ENCODE measurements around the gene KRTAP9-9.
"Not testable (repeated sequence)": the region's sequence is repeated elsewhere in the genome, so short reads cannot be mapped to it uniquely, and the experiment has no call there.

Gene KRTAP9-9

GRCh38 chr17:41255381-41256290, at the start of gene KRTAP9-9:
Gene KRTAP9-9 (plus strand): TSS chr17:41255384.
- DNase-seq = not testable (repeated sequence)

- peak; percentile 31 for DNase-seq
These were observed 43.2 kb upstream of the KRTAP9-9 start for GRCh38 chr17:41211845-41212466.

DNA sequence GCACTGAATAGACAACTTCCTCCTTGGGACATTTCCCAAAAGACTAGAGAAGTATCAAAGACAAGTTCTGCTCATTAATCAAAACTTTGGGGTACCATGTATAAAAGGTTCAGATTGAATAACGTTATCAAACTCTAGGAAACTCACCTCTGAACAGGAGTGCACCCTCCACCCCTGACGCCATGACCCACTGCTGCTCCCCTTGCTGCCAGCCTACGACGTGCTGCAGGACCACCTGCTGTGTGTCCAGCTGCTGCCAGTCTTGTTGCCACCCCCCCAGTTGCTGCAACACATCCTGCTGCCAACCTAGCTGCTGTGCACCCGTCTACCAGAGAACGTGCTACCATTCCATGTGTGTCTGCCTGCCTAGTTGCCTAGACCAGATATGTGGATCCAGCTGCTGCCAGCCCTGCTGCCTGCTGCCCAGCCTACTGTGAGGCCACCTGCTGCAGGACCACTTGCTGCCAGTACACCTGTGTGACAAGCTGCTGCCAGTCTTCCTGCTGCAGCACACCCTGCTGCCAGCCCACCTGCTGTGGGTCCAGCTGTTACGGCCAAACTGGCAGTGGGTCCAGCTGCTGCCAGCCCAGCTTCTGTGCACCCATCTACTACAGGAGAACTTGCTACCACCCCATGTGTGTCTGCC, 42.5 kb upstream of the KRTAP9-9 start:
- peak; percentile 49 for DNase-seq

DNA sequence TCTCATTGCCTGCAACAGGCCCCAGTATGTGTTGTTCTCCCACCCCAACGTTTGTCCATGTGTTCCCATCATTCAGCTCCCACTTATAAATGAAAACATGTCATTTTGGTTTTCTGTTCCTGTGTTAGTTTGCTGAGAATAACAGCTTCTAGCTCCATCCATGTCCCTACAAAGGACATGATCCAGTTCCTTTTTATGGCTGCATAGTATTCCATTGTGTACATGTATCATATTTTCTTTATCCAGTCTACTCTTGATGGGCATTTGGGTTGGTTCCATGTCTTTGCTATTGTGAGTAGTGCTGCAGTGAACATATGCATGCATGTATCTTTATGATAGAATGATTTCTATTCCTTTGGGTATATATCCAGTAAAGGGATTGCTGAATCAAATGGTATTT, 39.5 kb upstream of the KRTAP9-9 start:
- no peak for DNase-seq

DNA sequence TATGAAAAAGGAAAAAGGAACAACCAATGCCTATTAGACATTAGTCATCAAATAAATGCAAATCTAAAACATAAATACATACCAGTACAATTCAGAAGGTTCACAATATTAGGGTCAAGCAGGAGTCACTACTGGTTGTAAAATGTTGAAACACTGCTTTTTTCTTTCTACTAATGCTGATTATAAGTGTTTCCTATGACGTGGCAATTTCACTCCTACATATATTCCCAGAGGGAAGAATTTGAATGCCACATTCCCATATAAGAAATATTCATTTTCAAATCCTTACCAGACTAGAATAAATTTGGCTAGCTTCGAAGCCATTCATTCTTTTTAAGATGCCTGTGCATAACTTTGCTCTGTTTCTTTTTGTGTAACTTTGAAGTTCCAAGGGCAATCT, 31.4 kb upstream of the KRTAP9-9 start:
- DNase-seq = no peak

GRCh38 chr17:41226051-41226450, 29.1 kb upstream of the KRTAP9-9 start:
- no peak for DNase-seq

DNA sequence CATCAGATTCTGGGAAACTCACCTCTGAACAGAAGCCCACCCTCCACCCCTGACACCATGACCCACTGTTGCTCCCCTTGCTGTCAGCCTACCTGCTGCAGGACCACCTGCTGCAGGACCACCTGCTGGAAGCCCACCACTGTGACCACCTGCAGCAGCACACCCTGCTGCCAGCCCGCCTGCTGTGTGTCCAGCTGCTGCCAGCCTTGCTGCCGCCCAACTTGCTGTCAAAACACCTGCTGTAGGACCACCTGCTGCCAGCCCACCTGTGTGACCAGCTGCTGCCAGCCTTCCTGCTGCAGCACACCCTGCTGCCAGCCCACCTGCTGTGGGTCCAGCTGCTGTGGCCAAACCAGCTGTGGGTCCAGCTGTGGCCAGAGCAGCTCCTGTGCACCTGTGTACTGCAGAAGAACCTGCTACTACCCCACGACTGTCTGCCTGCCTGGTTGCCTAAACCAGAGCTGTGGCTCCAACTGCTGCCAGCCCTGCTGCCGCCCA, 28.5 kb upstream of the KRTAP9-9 start, which contains the start of gene KRTAP9-2:
Gene KRTAP9-2, plus strand, starts transcription at position 51 of the 498 bp plus-strand sequence. Its CDS starts 7 bp downstream, at position 58.
- not testable (repeated sequence) for DNase-seq

DNA sequence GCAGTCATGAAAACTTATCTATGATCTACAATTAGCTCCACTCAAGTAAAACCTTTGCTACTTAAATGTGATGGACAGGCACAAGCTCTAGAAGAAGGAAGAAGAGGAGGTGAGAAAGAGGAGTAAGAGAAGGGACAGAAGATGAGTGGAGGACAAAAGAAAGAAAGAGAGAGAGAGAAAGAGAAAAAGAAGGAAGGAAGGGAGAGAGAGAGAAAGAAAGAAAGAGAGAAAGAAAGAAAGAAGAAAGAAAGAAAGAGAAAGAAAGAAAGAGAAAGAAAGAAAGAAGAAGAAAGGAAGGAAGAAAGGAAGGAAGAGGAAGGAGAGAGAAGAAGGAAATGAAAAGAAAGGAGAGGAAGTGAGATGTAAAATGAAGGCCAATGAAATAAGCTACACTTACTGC, 25.1 kb upstream of the KRTAP9-9 start:
- DNase-seq = no peak

DNA sequence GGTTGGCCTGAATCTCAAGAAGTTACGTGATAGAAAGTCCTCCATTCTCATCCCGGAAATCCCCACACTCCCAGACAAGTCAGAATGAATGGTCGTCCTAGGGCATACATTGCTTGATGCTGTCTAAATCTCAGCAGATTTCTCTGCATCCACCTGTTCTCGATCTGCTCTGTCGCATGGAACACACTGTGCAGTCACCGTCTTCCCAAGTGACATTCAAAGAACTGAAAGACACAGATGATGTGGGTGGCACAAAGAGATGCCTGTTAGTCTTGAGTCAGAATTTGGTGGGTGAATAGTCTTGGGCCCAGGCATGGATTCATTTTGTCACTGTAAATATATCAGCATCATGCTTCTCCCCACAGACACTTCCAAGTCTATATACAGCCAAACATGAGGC, 23.5 kb upstream of the KRTAP9-9 start:
- DNase-seq = no peak

- not testable (repeated sequence) for DNase-seq
These were observed 22.6 kb upstream of the KRTAP9-9 start, which contains the start of gene KRTAP9-3 for GRCh38 chr17:41232399-41233105. Gene KRTAP9-3 (plus strand): TSS chr17:41232449. CDS start chr17:41232502, 53 bp downstream.

- DNase-seq = not testable (repeated sequence)
These were observed 18.1 kb upstream of the KRTAP9-9 start for GRCh38 chr17:41237116-41237515.

- not testable (repeated sequence) for DNase-seq
These were observed 17.2 kb upstream of the KRTAP9-9 start, which contains the start of gene KRTAP9-8 for GRCh38 chr17:41237949-41238437. Gene KRTAP9-8 (plus strand): TSS chr17:41237999. CDS start chr17:41238052, 53 bp downstream.

GRCh38 chr17:41246995-41247787, 8.0 kb upstream of the KRTAP9-9 start:
- not testable (repeated sequence) for DNase-seq

DNA sequence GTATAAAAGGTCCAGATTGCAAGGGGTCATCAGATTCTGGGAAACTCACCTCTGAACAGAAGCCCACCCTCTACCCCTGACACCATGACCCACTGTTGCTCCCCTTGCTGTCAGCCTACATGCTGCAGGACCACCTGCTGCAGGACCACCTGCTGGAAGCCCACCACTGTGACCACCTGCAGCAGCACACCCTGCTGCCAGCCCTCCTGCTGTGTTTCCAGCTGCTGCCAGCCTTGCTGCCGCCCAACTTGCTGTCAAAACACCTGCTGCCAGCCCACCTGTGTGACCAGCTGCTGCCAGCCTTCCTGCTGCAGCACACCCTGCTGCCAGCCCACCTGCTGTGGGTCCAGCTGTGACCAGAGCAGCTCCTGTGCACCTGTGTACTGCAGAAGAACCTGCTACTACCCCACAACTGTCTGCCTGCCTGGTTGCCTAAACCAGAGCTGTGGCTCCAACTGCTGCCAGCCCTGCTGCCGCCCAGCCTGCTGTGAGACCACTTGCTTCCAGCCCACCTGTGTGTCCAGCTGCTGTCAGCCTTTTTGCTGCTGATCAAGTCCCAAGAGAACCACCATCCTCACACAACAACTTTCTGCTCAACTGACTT, 5.4 kb upstream of the KRTAP9-9 start, which contains the start of gene KRTAP9-4:
Gene KRTAP9-4, plus strand, starts transcription at position 51 of the 604 bp plus-strand sequence. Its CDS starts 34 bp downstream, at position 85.
- not testable (repeated sequence) for DNase-seq

DNA sequence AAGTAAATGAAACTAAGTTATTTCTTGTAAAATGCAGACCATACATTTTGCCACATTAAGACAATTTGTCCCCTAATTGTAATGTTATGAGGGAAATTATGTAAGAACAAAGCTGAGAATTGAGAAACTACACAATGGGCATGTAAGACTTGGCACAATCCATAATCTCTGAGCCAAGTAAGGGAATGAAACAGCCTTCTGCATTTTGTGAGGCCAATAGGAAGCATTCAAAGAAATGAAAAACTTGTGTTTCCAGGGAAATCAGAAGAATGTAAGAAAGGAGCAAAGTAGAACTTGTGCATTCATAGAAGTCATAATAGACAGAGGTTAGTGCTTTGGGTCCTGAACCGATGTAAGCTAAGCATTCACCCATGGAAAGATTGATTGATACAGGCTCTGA, 3.9 kb upstream of the KRTAP9-9 start:
- no peak for DNase-seq

DNA sequence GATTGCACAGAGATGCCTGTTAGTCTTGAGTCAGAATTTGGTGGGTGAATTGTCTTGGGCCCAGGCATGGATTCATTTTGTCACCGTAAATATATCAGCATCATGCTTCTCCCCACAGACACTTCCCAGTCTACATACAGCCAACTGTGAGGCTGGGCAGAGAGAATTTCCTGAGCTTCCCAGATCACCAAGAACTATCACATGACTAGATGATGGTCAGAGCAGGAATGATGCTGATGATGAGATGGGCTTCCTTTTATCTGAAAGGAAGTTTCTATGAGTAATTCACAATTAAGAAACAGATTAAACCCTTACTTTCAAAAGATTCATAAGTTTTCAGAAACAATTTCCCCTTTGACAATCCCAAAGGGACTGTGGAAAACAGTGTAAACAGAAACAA, 323 bp upstream of the KRTAP9-9 start:
- no peak for DNase-seq

GRCh38 chr17:41256291-41256685, 1.1 kb downstream of the KRTAP9-9 start:
- no peak for DNase-seq

DNA sequence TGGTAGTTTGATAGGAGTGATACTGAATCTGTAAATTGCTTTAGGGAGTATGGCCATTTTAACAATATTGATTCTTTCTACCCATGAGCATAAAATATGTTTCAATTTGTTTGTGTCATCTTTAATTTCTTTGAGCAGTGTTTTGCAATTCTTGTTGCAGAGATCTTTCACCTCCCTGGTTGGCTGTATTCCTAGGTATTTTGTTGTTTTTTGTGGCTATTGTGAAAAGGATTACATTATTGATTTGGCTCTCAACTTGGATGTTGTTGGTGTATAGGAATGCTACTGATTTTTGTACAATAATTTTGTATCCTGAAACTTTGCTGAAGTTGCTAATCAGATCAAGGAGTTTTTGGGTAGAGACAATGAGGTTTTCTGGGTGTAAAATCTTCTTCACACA, 3.2 kb downstream of the KRTAP9-9 start:
- no peak for DNase-seq

- no peak for DNase-seq
These were observed 8.0 kb downstream of the KRTAP9-9 start for GRCh38 chr17:41263212-41263611.

GRCh38 chr17:41264599-41264998, 9.4 kb downstream of the KRTAP9-9 start:
- DNase-seq = no peak

DNA sequence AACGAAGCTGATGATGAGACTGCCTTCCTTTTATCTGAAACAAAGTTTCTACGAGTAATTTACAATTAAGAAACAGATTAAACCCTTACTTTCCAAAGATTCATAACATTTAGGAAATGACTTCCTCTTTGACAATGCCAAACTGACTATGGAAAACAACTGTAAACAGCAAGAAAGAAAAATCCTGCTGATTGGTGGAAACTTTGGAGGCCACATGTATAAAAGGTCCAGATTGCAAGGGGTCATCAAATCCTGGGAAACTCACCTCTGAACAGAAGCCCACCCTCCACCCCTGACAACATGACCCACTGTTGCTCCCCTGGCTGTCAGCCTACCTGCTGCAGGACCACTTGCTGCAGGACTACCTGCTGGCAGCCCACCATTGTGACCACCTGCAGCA, 9.9 kb downstream of the KRTAP9-9 start, which contains the start of gene KRTAP9-6:
Gene KRTAP9-6, plus strand, starts transcription at position 301 of the 400 bp plus-strand sequence. Its CDS starts 0 bp downstream, at position 301.
- DNase-seq = no peak
